Natural killer cell (primary cell): ENCODE measurements around the gene SSRP1. TPM values are rescaled to one million over a fixed set of nuclear protein-coding genes. Genes with fewer than 3 reads are reported as not detected.

Experiments used
- ATAC-seq, 3 donors: fragments of 150-1000 bp in 2 of 3; fragments of 200-7000 bp in 1 of 3; cut with Tn5 transposase; 1 replicate in 1 of 3; 2 replicates in 2 of 3; pipeline ENCODE4 v1.10.0; 2021; ENCODE audit warnings: mild to moderate bottlenecking in 2 of 3, moderate library complexity in 2 of 3
- DNase-seq, 2 donors: peaks; one replicate each; pipeline versions ENCODE4 v3.0.0 to v3.0.0-alpha.2; 2013 to 2021; ENCODE audit warnings: mixed read lengths in 1 of 2
- H3K27ac ChIP-seq: one replicate; pipeline ENCODE4 v1.5.1; 2013; ENCODE audit warnings: mild to moderate bottlenecking, low read length
- H3K27me3 ChIP-seq: one replicate; pipeline ENCODE4 v1.6.1; 2013; ENCODE audit warnings: low read length; ENCODE audit not compliant: control insufficient read depth, insufficient read depth
- H3K36me3 ChIP-seq: one replicate; pipeline ENCODE4 v1.6.1; 2013; ENCODE audit warnings: low read length; ENCODE audit not compliant: control insufficient read depth, insufficient read depth
- H3K4me1 ChIP-seq: one replicate; pipeline ENCODE4 v1.6.1; 2013; ENCODE audit warnings: low read length; ENCODE audit not compliant: control insufficient read depth, insufficient read depth
- H3K4me3 ChIP-seq: one replicate; pipeline ENCODE4 v1.5.1; 2013; ENCODE audit warnings: low read length
- H3K9me3 ChIP-seq: one replicate; pipeline ENCODE4 v1.6.1; 2013; ENCODE audit warnings: low read length; ENCODE audit not compliant: control insufficient read depth, insufficient read depth
- H3K27ac Mint-ChIP-seq, 2 donors: one replicate each; pipeline ENCODE4 v1.8.0; 2022; ENCODE audit warnings: mild to moderate bottlenecking in 2 of 2, mixed read lengths in 2 of 2, moderate library complexity in 1 of 2
- H3K27me3 Mint-ChIP-seq, 2 donors: one replicate each; pipeline ENCODE4 v1.8.0; 2022; ENCODE audit warnings: low read depth in 2 of 2, mixed read lengths in 2 of 2
- H3K36me3 Mint-ChIP-seq: one replicate; pipeline ENCODE4 v1.8.0; 2022; ENCODE audit warnings: mixed read lengths
- H3K4me1 Mint-ChIP-seq, 2 donors: one replicate each; pipeline ENCODE4 v1.8.0; 2022; ENCODE audit warnings: mixed read lengths in 2 of 2
- H3K4me3 Mint-ChIP-seq: one replicate; pipeline ENCODE4 v1.8.0; 2022; ENCODE audit warnings: mild to moderate bottlenecking, moderate library complexity, mixed read lengths
- H3K9me3 Mint-ChIP-seq, 2 donors: one replicate each; pipeline ENCODE4 v1.8.0; 2022; ENCODE audit warnings: mixed read lengths in 2 of 2
- WGBS: methylation state at CpG from one replicate; pipeline ENCODE4 v1.1.7; 2013; ENCODE audit warnings: missing lambda C conversion rate; ENCODE audit not compliant: insufficient coverage; 5-methylcytosine and 5-hydroxymethylcytosine counted together
- intact Hi-C: fragments of 100-400 bp; cut with micrococcal nuclease; formaldehyde crosslinking; loops from one replicate; pipeline ENCODE4 v1.14.2; 2022
- total RNA-seq, 4 donors: library from RNA; stranded (reverse); fragments of 120-200 nt in 1 of 4; gene quantifications; one replicate each; pipeline versions ENCODE4 v1.2.3 to v1.2.4, GENCODE V29; 2013 to 2022
- TF ChIP-seq, protein P1 (sequence below): fragments of 200-600 bp; IDR thresholded peaks from one replicate; pipeline ENCODE4 v1.8.0; 2022; ENCODE audit warnings: antibody characterized with exemption

Gene SSRP1
- 10 to 100 TPM; 45.5 to 50.0 (median 47.1) TPM for total RNA-seq
- total RNA-seq (2013) = 64.7 TPM

DNA sequence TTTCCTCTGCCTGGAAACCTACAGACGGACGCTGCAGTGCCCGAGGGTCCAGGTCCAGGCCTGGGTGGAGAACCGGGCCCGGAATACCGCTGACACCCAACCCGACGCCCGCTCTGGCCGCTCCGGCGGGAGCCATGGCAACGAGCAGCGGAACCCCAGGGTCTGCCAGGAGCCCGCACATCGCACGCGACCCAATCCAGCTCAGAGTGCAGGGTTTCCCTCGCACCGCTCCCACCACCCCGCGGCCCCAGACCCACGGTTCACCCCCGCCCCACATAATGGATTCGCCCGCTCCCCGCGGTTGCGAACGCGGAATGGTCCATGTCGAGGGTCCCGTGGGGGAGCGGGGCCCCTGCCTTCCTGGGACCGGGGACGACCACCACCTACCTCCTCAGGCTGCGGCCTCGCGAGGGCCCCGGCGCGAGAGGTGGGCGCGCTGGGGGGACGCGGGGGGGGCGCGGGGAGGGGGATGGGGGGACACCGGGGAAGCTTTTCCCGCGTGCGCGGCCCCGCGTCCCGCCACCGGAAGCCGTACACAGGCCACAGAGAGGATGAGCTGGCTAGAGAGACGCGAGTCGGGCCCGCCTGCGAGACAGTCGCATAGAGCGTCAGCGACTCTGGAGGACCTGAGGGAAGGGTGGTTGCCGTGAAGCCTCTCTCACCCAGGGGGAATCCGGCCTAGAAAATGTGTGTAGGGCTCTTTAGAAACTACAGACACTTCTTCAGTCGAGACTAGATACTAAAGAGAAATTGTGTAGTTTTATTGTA, at the start of gene SSRP1:
Gene SSRP1, minus strand, starts transcription at position 550 of the 768 bp plus-strand sequence. CDS start 771 bp downstream, outside the sequence.
- intact Hi-C loops = loop anchor here (1.0 to 5.0 kb wide), 3 partner anchors 10 to 332 kb away; partner anchors contain the start of genes SLC43A3 and ZDHHC5
- Histone ChIP-seq H3K4me3 (peak within 1 kb of the TSS; percentile 65), H3K27me3 (no peaks in the 10 kb centered on the region), H3K27ac (peak within 1 kb of the TSS; percentile 95), H3K36me3 (peaks cover 28% of the 10 kb centered on the region), H3K4me1 (peaks cover 19% of the 10 kb centered on the region), H3K9me3 (no peaks in the 10 kb centered on the region)
- TF ChIP-seq, protein P1, sequence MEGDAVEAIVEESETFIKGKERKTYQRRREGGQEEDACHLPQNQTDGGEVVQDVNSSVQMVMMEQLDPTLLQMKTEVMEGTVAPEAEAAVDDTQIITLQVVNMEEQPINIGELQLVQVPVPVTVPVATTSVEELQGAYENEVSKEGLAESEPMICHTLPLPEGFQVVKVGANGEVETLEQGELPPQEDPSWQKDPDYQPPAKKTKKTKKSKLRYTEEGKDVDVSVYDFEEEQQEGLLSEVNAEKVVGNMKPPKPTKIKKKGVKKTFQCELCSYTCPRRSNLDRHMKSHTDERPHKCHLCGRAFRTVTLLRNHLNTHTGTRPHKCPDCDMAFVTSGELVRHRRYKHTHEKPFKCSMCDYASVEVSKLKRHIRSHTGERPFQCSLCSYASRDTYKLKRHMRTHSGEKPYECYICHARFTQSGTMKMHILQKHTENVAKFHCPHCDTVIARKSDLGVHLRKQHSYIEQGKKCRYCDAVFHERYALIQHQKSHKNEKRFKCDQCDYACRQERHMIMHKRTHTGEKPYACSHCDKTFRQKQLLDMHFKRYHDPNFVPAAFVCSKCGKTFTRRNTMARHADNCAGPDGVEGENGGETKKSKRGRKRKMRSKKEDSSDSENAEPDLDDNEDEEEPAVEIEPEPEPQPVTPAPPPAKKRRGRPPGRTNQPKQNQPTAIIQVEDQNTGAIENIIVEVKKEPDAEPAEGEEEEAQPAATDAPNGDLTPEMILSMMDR = no peak
- Mint-ChIP-seq H3K27me3 (peaks cover 0 to 11% of the 10 kb centered on the region in 2 donors), H3K27ac (peak within 1 kb of the TSS; percentile 97 to 99), H3K9me3 (no peaks in the 10 kb centered on the region), H3K4me3 (peak within 1 kb of the TSS; percentile 99), H3K36me3 (peaks cover 8% of the 10 kb centered on the region), H3K4me1 (peaks cover 35% of the 10 kb centered on the region in 2 donors)
- under 1% methylated on average over 69 of the region's 69 CpGs for WGBS
- peak; percentile 78 to 94 for DNase-seq
- peak; percentile 94 to 98 (median 98) for ATAC-seq

DNA sequence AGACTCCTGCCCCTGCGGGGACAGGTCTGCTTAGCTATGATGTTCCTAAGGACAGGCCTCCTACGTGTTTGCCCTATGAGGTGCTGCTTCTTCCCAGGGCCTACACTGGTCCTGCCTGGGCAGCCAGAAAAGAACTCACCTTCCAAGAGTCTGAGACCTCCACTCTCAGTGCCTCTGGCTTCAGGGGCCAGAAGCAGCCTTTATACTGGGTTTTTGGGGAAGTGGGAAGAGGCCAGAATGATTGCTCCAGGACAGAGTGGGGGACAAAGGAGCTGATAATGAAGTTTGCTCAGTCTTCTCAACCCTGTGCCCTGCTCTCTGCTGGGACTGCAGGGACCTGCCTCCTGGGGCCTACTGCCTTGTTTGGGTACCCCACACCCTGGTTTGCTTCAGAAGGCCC, 45.3 kb upstream of the SSRP1 start, which contains the start of gene PRG3:
Gene PRG3, minus strand, starts transcription at position 176 of the 400 bp plus-strand sequence. CDS start 442 bp downstream, outside the sequence.
- ATAC-seq (no peak), DNase-seq (no peak)
- no peak within 1 kb of the TSS for H3K4me3 Mint-ChIP-seq
- H3K36me3 Mint-ChIP-seq = no peaks in the 10 kb centered on the region
- Histone ChIP-seq H3K36me3 (no peaks in the 10 kb centered on the region), H3K4me3 (no peak within 1 kb of the TSS), H3K27ac (no peak within 1 kb of the TSS), H3K9me3 (no peaks in the 10 kb centered on the region), H3K27me3 (no peaks in the 10 kb centered on the region), H3K4me1 (no peaks in the 10 kb centered on the region)
- 86% methylated on average over 2 of the region's 2 CpGs for WGBS
- no peaks in the 10 kb centered on the region for H3K4me1 Mint-ChIP-seq
- peaks cover 12 to 31% of the 10 kb centered on the region in 2 donors for H3K27me3 Mint-ChIP-seq
- intact Hi-C loops = no loop called here
- H3K9me3 Mint-ChIP-seq = no peaks in the 10 kb centered on the region
- TF ChIP-seq, protein P1 = no peak
- H3K27ac Mint-ChIP-seq = no peak within 1 kb of the TSS

- WGBS = 34% methylated on average over 10 of the region's 10 CpGs
Measured at GRCh38 chr11:57379732-57380131, 44.0 kb upstream of the SSRP1 start.

More at GRCh38 chr11:57379732-57380131, 44.0 kb upstream of the SSRP1 start:
- Mint-ChIP-seq H3K27me3 (peaks cover 12 to 27% of the 10 kb centered on the region in 2 donors), H3K4me3 (no peak overlapping the region), H3K4me1 (no peaks in the 10 kb centered on the region), H3K36me3 (no peaks in the 10 kb centered on the region), H3K27ac (no peak overlapping the region), H3K9me3 (no peaks in the 10 kb centered on the region)
- ATAC-seq (no peak), DNase-seq (no peak)
- Histone ChIP-seq H3K4me3 (no peak overlapping the region), H3K4me1 (no peaks in the 10 kb centered on the region), H3K9me3 (no peaks in the 10 kb centered on the region), H3K27me3 (no peaks in the 10 kb centered on the region), H3K36me3 (no peaks in the 10 kb centered on the region), H3K27ac (no peak overlapping the region)
- TF ChIP-seq, protein P1 = no peak
- intact Hi-C loops = no loop called here
